ENCODE measurements around the gene ELMOD3. TPM values are rescaled to one million over a fixed set of nuclear protein-coding genes. Genes with fewer than 3 reads are reported as not detected.
"Not testable (repeated sequence)": the region's sequence is repeated elsewhere in the genome, so short reads cannot be mapped to it uniquely, and the experiment has no call there.

The ELMOD3 gene
- total RNA-seq: 6.1 and 10.1 TPM in 2 replicates

DNA sequence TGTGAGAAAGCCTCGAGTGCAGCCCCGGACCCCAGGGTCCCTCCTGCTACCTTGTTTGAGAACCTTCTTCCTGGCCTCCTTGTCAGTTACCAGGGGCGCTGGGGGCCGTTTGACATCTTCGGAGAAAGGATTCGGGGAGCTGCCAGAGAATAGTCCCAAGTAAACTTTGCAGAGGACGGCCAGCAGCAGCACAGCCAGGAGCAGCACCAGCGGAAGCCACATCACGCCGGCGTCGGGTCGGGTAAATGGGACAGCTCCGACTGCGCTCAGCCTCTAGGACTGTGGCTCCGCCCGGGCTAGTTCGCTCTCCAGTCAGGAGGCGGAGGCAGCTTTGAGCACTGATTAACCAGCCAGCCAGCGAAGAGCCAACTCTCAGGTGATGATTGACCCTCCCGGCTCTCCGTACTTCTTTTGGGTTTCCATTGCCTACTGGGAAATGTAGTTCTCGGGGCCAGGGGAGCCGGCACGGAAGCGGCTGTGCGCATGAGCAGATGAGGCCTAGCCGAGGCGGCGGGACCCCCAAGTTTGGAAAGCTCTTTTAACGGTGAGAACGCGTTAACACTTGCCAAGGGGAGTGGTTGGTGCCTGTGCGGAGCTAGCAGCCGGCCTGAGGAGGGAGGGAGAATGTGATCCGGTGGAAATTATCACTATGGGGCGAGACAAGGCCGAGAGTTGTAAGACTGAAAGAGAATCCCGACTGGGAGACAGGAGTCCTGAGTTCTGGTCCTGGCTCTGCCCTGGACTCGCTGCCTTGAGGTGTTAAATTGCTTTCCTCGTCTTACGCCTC lies at the start of gene ELMOD3, which contains the start of gene RETSAT:
Gene ELMOD3 (plus strand): TSS at position 484 of the 787 bp plus-strand sequence. CDS start 2,430 bp downstream, outside the sequence.
Gene RETSAT (minus strand): TSS at position 243 of the 787 bp plus-strand sequence. CDS start 21 bp downstream, at position 222.
- DNase-seq (ENCODE audit: low read depth in 2 of 2): peak; percentile 100

GRCh38 chr2:85307527-85307897 lies 47.1 kb upstream of the ELMOD3 start:
- no peak for DNase-seq (ENCODE audit: low read depth in 2 of 2)

DNA sequence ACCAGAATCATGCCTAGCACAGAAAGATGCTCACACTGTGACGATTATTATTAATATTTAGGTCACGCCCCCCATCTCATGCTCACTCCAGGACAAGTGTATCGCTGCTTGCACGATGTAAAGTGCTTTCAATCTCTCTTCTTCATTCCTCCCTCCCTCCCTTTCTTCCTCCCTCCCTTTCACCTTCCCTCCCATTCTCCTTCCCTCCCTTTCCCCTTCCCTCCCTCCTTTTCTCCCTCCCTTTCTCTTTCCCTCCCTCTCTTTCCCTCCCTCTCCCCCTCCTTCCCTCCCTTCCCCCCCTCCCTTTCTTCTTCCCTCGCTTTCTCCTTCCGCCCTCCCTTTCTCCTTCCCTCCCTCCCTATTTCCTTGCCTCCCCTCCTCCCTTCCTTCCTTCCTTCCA lies 46.4 kb upstream of the ELMOD3 start:
- no peak for DNase-seq (ENCODE audit: low read depth in 2 of 2)

- DNase-seq (ENCODE audit: low read depth in 2 of 2): peak; percentile 26 to 62
Measured at GRCh38 chr2:85308896-85309555, 45.5 kb upstream of the ELMOD3 start.

DNA sequence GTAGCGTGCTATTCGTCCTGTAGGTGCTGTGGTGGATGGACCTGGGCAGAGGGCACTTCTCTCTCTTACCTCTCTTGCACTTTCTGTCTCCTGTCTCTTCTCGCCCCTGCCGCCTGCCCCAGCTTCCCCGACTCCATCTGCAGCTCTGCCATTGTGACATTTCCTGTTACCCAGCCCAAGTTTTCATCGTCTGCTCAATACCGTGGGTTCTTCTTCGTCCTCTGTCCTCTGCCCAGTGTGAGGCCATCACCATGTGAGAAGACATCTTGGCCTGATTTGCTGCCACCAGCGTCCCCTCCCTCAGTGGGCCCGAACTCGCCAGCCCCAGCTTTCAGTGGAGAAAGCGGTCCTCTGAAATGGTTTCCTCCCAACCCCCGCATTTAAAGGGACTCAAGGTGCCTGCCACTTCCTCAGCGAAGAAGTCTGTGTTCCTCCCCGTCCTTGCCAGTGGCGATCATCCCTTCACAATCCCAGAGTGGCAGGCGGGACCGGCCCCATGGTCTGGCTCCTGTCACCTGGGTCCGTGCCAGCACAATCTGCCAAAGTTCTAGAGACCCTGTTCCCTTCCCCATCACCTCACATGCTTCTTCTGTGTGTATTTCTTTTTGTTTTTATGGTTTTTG lies 44.8 kb upstream of the ELMOD3 start:
- DNase-seq (ENCODE audit: low read depth in 2 of 2): no peak

- no peak for DNase-seq (ENCODE audit: low read depth in 2 of 2)
Measured at GRCh38 chr2:85310330-85310729, 44.2 kb upstream of the ELMOD3 start.

GRCh38 chr2:85312404-85312803 lies 42.2 kb upstream of the ELMOD3 start:
- no peak for DNase-seq (ENCODE audit: low read depth in 2 of 2)

GRCh38 chr2:85314884-85315242 lies 39.7 kb upstream of the ELMOD3 start:
- no peak for DNase-seq (ENCODE audit: low read depth in 2 of 2)

DNA sequence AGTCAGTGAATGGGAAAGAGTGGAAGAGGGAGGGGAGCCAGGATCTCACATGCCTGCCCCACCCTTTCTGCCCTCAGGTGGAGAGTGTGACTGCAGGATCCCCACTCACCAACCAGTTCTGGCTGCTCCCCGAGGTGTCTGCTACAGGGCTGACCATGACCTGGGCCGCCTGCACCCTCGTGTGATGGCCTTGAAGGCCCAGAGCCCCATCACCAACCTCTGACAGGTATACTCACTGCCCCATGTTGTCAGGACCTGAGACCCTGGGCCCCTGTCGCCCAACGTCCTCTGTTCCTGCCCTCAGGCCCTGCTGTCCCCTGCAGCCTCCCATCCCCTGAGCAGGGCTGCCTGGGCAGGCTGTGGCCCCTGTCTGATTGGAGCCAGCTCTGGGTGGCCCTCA lies 38.6 kb upstream of the ELMOD3 start:
- DNase-seq (ENCODE audit: low read depth in 2 of 2): not testable (repeated sequence)

- DNase-seq (ENCODE audit: low read depth in 2 of 2): peak; percentile 18 to 63
Measured at GRCh38 chr2:85318222-85319074, 36.1 kb upstream of the ELMOD3 start.

DNA sequence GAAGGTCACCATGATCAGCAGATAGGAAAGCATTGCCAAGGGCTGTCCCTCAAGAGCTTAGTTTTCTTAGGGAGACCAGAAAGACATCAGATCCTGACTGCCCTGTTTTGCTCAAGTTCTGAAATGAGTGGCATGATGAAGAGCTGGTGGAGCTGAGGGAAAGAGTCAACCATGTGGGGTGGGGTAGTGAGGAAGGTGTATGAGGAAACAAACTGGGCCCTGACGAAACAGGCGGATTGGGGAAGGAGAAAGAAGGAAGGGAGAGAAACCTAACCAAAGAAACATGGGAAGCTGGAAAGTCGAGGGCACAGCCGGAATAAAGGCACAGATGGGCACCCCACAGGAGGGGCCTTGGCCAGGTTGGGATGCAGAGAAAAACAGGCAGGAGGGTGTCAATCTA lies 34.8 kb upstream of the ELMOD3 start:
- no peak for DNase-seq (ENCODE audit: low read depth in 2 of 2)

- peak in 1 of 2 donors; percentile 42 for DNase-seq (ENCODE audit: low read depth in 2 of 2)
Measured at GRCh38 chr2:85323351-85323987, 31.1 kb upstream of the ELMOD3 start.

DNA sequence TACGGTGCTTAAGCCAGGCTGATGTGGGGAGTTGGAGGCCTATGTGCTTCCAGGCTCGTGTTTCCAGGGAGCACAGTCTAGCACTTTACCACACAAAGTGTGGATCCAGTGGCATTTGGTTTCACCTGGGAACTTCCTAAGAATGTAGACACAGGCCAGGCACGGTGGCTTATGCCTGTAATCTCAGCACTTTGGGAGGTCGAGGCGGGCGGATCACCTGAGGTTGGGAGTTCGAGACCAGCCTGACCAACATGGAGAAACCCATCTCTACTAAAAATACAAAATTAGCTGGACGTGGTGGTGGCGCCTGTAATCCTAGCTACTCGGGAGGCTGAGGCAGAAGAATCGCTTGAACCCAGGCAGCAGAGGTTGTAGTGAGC lies 30.6 kb upstream of the ELMOD3 start:
- DNase-seq (ENCODE audit: low read depth in 2 of 2): not testable (repeated sequence)

- DNase-seq (ENCODE audit: low read depth in 2 of 2): peak in 1 of 2 donors; percentile 59
Measured at GRCh38 chr2:85324639-85325465, 29.7 kb upstream of the ELMOD3 start.

DNA sequence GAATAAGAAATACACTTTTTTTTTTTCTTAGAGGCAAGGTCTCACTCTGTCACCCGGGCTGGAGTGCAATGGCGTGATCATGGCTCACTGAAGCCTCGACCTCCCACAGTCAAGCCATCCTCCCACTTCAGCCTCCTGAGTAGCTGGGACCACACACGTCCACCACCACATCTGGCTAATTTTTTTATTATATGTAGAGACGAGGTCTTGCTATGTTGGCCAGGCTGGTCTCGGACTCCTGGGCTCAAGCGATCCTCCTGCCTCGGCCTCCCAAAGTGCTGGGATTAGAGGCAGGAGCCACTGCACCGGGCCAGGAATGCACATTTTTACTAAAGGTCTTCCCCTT lies 29.1 kb upstream of the ELMOD3 start:
- DNase-seq (ENCODE audit: low read depth in 2 of 2): no peak

DNA sequence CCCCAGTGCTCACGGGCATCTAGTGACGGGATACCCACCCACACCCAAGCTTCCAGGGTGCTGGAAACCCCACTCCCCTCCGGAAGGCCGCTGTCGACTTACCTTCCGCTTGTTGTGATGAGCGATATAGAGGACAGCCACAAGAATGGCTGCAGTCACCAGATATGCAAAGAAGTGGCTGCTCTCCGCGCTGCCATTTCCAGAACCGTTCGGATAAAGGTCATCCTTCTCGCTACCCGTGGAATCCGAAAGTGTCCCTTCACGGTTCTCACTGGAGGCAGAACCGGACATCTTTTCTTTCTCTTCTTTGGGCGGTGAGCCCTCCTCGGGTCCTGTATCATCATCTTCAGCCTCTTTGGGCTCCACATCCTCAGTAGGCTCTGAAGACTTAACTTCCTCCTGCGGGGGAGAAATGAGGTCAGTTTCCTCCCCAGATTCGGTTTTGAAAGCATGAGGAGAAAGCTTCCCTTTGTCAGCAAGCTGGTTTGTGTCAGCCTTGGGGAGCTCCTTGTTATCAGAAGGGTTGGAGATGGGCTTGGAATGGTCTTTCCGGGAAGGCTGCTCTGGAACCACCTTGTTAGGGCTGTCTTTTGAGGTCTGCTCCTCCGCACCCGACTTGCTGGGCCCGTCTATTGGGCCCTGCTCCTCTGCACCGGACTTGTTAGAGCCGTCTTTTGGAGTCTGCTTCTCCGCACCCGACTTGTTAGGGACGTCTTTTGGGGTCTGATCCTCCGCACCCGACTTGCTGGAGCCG lies 28.0 kb upstream of the ELMOD3 start:
- DNase-seq (ENCODE audit: low read depth in 2 of 2): peak in 1 of 2 donors; percentile 69

- DNase-seq (ENCODE audit: low read depth in 2 of 2): peak; percentile 23 to 66
Measured at GRCh38 chr2:85327160-85327821, 27.3 kb upstream of the ELMOD3 start.

GRCh38 chr2:85327822-85328617 lies 26.5 kb upstream of the ELMOD3 start, which contains the start of gene TGOLN2:
TGOLN2 (minus strand) TSS chr2:85327989; CDS start chr2:85327962, 27 bp downstream.
- DNase-seq (ENCODE audit: low read depth in 2 of 2): peak; percentile 88 to 93

Data from lung microvascular endothelial cell (primary cell).